ENCODE measurements around the gene LMAN2L.

LMAN2L gene

DNA sequence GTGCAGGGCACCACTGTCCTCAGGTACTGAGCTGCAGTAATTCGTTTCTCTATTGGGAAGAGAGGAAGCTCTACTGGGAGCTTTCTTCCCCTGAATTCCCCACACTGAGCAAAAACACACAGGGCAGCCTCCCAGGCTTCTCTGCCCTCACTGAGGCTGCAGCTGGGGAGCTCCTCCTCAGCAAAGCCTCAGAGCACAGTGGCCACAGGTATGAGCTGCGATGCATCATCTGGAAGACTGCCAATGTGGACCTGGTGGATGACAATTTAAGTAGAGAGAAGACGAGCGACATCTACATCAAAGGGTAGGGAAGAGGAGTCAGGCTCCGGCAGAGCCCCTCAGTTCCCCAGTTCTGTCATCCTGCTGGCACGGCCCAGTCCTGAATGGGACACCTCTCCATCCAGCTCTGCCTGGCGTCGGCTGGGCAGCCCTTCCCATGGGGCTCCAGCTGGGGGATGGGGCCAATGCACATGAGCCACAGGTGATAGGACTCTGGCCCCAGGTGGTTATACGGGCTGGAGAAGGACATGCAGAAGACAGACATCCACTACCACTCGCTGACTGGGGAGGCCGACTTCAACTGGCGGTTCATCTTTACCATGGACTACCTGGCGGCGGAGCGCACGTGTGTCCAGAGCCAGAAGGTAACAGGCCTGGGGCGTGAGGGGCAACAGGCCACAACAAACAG lies 37.6 kb downstream of the LMAN2L start:
- no peak for DNase-seq

DNA sequence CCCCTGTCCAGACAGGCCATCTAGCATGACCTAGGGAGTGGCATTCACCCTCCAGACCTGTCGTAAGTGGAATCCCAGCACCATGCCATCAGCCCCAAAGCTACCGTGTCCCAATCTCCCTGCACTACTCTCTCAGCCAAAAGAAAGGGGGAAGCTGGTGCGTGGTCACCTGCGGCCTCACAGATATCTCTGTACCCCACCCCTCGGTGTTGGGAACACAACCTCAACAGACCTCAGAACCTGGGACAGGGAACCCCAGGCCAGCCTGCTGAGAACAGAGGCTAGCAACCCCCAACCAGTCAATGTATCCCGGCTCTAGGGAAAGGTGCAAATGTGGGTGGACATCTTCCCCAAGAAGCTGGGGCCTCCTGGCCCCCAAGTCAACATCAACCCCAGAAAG lies 38.2 kb downstream of the LMAN2L start:
- DNase-seq = no peak

DNA sequence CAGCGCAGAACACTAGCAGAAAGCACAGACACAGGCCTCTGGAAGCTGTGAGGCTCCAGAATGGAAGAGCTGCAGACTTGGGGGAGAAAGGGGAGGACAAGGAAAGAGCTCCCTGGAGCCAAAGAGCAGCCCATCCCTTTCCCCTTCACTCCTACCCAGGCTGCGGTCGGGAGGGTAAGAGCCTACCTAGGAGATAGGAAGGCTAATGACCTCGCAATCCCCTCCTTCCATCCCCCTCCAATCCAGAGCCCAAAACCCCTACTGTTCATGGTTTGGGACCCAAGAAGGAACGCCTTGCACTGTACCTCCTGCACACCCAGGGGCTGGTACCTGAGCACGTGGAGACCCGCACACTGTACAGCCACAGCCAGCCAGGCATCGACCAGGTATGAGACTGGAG lies 39.8 kb downstream of the LMAN2L start:
- no peak for DNase-seq

DNA sequence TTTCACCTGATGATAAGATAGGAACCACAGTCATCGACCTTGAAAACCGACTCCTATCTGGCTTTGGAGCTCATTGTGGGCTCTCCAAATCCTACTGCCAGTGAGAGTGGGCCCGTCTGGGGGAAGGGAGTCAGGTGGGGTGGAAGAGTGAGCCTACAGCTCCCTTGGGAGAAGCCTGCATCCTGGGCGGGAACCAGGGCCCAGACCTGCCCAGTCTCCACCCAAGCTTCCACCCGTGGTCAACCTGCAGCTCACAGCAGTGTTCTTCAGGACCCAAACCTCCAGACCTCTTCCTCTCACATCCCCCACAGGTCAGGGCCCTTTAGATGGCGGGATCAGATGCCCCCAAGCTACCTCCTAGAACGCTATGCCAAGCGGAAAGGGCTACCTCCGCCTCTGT lies 40.2 kb downstream of the LMAN2L start:
- no peak for DNase-seq

DNA sequence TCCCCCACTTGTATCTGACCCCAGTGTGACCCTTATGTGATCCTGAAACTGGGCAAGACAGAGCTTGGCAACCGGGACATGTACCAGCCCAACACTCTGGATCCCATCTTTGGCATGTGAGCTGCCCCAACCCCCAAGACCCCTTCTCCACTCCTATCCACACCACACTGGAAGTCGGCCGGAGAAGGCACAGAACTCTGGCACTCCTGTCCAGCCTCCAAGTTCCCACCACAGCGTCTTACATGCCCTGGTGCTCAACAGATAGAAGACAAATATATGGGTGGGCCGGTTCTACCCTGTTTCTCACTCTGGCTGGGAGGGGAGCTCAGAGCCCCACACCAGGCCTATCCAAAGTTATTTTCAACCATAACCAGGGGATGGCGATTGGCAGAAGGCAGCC lies 40.8 kb downstream of the LMAN2L start:
- DNase-seq = no peak

DNA sequence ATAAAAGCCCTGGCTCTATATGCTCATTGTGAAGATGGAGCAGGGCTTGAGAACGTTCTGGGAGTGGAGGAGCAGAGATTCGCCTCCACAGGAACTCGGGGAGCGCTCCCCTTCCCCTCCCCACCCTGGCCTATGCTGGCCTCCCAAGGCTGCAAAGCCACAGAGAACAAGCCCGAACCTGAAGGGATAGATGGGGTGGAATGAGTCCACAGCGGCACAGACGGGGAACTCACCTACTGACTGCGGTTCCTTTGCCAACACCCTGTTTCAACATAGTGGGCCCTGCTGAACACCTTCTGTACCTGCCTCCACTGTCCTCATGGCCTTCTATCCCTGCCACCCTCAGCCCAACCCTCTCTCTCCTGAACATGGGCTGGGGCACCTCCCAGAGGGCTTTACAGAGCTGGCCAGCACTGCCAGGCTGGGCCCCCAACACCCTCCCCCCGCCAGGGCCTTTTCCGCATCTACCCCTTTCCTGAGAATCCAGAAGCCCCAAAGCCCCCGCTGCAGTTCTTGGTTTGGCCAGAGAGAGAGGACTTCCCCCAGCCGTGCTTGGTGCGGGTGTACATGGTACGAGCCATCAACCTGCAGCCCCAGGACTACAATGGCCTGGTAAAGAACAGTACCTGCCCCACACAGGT lies 41.5 kb downstream of the LMAN2L start:
- DNase-seq = no peak

DNA sequence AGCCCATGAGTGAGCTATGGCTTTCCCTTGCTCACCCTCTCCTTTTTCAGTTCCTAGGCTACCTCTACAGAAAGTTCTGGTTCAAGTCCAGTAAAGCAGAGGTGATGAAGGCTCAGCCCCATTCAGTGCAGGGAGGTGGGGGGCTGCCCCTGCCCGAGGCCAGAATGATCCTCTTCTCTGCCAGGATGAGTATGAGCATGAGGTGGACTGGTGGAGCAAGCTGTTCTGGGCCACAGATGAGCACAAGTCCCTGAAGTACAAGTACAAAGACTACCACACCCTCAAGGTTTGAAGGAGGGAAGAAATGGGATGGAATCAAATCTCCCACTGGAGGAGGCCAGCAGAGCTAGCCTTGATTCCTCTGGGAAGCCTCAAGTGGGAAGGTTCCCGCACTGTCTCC lies 42.4 kb downstream of the LMAN2L start:
- DNase-seq = no peak

- DNase-seq = no peak
Measured at GRCh38 chr2:96695602-96696001, 44.3 kb downstream of the LMAN2L start.

DNA sequence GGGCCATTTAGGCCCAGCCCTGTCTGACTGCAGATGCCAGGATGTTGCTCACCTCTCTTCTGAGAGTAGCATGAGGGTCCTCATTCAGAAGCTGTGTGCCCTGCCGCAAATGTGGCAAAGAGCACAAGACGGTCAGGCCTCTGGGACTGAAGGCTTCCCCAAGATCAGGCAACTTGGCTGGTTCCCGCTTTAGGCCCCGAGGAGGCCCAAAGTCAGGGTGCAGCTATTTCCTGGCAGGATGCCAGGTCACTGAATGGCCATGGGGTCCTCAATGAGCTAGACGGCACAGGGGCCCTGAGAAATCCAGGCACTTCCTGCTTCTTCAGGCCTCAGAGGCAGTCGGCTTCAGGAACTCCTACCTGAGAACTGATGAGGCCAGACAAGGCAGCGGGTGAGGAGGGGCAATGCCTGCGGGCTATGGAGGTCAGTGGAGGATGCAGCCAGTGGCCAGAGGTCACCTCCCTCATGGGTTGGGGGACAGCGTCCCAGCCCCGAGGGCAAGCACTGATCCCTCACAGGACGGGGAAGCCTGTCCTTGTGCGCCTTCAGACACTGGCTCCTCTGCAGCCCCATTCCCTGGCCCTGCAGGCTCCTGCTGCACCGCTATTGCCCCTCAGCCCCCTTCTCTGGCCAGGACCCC lies 44.9 kb downstream of the LMAN2L start:
- DNase-seq = no peak

DNA sequence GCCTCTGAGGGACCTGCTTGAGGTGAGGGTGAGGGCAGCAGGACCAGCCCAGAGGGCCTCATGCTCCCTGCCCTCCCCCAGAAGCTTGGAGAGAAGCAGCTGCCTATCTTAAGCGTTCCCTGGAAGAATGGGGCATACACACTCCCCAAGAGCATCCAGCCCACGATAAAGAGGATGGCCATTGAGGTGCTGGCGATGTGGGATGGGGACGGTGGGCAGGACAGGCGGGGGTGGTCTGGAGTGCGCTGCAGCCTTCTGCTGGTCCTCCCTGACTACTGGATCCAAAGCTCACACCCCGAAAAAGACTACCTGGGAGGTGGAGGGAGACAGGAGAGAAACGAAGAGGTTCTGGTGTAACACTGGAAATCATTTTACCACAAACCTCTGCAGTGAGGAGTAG lies 45.6 kb downstream of the LMAN2L start:
- DNase-seq = no peak

DNA sequence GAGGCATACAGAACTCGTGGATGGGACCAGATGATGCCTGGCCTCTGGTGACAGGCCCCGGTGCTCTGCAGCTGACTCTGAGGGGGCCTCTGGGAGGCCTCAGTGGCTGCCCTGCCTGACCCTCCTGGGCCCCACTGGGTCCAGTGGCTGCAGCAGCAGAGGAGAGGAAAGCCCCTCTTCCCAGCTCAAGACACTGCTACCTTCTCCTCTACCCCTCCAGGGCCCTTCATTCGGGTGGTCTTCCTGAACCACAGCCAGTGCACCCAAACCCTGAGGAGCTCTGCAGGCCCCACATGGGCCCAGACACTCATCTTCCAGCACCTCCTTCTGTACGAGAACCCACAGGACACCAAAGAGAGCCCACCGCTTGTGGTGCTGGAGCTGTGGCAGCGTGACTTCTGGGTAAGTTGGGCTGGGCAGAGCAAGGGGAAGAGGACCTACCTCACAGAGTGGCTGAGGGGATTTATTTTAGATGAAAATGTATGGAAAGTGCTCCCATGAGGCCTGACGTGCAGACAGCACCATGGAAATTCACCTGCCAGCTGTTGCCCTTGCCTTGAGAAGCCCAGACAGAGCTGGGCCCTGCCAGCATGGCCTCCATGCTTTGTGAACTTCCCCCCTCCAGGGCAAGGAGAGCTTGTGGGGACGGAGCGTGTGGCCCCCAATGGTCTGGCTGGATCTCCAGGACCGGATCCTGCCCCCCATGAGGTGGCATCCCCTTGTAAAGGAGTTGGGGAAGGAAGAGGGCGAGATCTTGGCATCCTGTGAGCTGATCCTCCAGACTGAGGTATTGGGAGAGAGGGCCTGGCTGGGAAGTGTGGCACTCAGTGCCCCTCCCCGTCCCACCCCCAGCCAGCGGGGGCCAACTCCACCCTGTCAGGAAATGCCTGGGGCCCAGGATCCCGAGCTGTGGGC lies 46.3 kb downstream of the LMAN2L start:
- DNase-seq = no peak

- DNase-seq = no peak
Measured at GRCh38 chr2:96692094-96692971, 47.5 kb downstream of the LMAN2L start.

DNA sequence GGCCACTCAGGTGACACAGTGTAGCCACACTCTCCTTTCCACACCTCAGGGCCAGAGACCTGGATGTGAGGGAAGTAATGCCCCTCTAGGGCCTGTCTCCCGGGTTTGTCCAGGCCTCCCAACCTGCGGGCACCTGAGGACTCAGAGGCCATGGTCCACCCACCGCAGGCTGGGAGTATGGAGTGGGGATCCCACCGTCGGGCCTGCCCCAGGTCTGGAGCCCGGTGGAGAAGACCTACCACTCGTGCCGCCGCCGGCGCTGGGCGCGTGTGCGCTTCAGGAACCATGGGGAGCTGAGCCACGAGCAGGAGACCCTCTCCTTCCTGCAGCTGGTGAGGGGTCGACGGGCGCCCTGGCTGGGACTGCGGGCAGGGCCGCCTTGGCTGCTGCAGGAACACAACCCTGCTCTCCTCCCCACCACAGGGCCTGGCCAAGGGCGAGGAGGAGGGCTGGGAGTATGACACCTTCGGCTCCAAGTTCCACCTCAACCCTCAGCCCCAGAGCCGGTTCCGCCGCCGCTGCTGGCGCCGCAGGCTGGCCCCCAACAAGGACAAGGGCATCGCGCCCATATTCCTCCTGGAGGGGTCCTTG lies 48.7 kb downstream of the LMAN2L start:
- DNase-seq = no peak

GRCh38 chr2:96690306-96691021 lies 49.4 kb downstream of the LMAN2L start:
- no peak for DNase-seq

- DNase-seq = no peak
Measured at GRCh38 chr2:96689431-96689991, 50.4 kb downstream of the LMAN2L start.

DNA sequence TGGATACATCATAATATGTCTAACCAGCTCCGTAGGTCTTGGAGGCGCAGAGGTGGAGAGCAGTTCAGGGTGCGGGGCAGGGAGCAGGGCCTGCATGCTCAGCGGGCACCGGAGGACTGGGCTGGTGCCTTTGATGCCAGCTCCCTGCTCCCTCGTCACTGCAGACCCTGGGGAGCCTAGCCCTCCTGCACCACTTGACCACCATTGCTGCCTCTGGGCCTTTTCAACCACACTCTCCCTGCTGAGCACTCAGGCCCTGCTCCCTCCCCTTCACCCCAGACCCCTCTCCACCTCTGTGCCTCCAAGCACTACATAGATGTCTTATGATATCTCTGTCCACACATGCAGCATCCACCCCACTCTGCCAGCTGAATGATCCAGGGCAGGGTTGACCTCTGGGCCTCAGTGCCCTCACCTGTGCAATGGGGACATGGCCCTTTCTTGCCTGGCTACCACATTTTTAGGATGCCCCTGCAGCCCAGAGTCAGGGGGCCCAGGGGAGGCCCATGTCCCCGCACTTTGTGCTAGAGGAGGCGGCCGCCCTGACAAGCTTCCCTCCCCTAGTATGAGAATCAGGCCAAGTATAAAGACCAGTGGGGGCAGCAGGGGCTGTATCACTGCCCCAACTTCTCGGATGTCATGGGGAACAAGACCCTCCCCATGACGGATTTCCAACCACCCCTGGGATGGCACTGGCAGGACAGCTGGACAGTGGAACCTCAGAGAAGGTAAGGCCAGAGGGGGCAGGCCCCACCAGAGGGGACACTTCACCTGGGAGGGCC lies 51.0 kb downstream of the LMAN2L start:
- no peak for DNase-seq

GRCh38 chr2:96687711-96688640 lies 51.9 kb downstream of the LMAN2L start:
- DNase-seq = no peak

- DNase-seq = no peak
Measured at GRCh38 chr2:96687266-96687665, 52.6 kb downstream of the LMAN2L start.

Measured in activated CD8-positive, alpha-beta memory T cell treated with anti-CD3 and anti-CD28 coated beads, Interleukin-2, amount 50 U/mL, for 4 hours (primary cell).